ENCODE data around the gene PRLR.

- TF ChIP-seq CTCF (IDR thresholded peaks at IDR 0.05), result no peak
- no peak for TF ChIP-seq POLR2A (IDR thresholded peaks at IDR 0.05)
Measured at GRCh38 chr5:35082530-35082929, 147.8 kb downstream of the PRLR start.

Measured in heart left ventricle (tissue), 13 donors.